ENCODE measurements around the gene SDHB. TPM values are rescaled to one million over a fixed set of nuclear protein-coding genes. Genes with fewer than 3 reads are reported as not detected.

SDHB gene
- total and polyA plus RNA-seq, 12 donors: 52.3 to 243 (median 152) TPM

DNA sequence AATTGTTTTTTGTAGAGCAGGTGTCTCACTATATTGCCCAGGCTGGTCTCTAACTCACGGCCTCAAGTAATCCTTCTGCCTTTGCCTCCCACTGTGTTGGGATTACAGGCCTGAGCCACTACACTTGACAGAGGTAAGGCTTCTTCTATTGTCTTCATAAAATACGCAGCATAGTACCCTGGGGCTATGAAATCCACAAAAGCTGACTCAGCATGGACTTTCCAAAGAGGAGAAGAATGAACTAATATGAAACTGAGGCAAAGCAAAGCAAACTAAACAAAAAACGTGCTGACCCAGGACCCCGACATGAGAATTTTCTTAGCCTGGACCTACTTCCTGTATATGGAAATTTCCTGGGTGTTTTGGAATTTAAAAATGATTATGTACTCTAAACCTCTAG lies 23.6 kb downstream of the SDHB start:
- no peak for DNase-seq
- H3K4me3 ChIP-seq: no peak overlapping the region
- H3K27ac ChIP-seq: no peak overlapping the region
- no peak for TF ChIP-seq POLR2A (IDR thresholded peaks at IDR 0.05)
- TF ChIP-seq, protein P1, sequence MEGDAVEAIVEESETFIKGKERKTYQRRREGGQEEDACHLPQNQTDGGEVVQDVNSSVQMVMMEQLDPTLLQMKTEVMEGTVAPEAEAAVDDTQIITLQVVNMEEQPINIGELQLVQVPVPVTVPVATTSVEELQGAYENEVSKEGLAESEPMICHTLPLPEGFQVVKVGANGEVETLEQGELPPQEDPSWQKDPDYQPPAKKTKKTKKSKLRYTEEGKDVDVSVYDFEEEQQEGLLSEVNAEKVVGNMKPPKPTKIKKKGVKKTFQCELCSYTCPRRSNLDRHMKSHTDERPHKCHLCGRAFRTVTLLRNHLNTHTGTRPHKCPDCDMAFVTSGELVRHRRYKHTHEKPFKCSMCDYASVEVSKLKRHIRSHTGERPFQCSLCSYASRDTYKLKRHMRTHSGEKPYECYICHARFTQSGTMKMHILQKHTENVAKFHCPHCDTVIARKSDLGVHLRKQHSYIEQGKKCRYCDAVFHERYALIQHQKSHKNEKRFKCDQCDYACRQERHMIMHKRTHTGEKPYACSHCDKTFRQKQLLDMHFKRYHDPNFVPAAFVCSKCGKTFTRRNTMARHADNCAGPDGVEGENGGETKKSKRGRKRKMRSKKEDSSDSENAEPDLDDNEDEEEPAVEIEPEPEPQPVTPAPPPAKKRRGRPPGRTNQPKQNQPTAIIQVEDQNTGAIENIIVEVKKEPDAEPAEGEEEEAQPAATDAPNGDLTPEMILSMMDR (IDR thresholded peaks at IDR 0.05): no peak
- no peaks in the 10 kb centered on the region for H3K4me1 ChIP-seq (replicated peaks in 1 of 2)
- H3K36me3 ChIP-seq (replicated peaks in 1 of 2): peaks cover 0 to 61% of the 10 kb centered on the region in 2 donors
- H3K27me3 ChIP-seq: no peaks in the 10 kb centered on the region
- intact Hi-C loops (cut with DNase I): no loop called here
- H3K9me3 ChIP-seq (replicated peaks in 1 of 3): no peaks in the 10 kb centered on the region
- 77 to 89% (median 83%) methylated on average over 4 of the region's 4 CpGs for whole genome bisulfite sequencing, 4 donors

DNA sequence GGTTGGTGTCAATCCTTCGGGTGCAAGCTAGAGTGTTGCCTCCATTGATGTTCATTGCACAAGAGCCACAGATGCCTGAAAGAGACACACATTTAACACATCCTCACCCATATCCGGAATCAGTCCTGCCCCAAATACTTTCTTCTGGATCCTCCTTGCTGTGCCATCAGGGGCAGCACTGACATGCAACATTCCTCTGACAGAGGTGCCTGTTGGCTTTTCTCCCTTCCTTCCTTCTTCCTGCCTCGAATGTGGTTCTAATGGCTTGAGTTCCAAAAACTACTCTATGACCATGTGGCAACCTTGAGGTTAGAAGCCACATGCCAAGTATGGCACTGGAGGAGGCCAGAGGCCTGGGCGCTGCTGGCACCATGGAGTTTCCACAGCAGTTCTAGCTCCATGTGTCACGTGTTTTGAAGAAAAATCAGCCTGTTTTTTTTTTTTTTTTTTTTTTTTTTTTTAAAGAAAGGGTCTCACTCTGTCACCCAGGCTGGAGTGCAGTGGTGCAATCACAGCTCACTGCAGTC lies 25.1 kb downstream of the SDHB start:
- H3K36me3 ChIP-seq (replicated peaks in 1 of 2): peaks cover 0 to 76% of the 10 kb centered on the region in 2 donors

DNA sequence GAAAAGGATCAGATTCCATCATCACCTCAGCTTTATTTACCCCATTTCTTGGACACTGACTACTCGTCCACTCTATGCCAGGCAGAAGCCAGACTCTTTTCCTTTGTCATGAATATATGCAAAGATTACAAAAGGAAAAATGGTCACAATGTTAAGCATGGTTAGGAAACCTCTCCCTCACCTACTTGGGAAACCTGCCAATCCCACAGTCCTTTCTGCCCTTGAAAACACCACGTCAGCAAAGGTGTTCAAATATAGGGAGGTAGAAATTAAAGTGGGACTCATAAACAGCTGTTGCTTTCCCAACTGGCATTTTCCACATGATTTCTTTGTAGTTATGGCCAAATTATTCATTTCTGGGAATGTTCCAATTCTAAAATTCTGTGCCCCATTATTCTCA lies 25.9 kb downstream of the SDHB start:
- no peak overlapping the region for H3K27ac ChIP-seq
- WGBS, 4 donors: 59 to 66% (median 60%) methylated on average over 2 of the region's 2 CpGs

More for the DNA sequence above, 25.1 kb downstream of the SDHB start:
- intact Hi-C loops (cut with DNase I): no loop called here
- no peaks in the 10 kb centered on the region for H3K27me3 ChIP-seq
- 59 to 73% (median 63%) methylated on average over 5 of the region's 5 CpGs for WGBS, 4 donors
- no peak for TF ChIP-seq POLR2A (IDR thresholded peaks at IDR 0.05)
- TF ChIP-seq, protein P1 (IDR thresholded peaks at IDR 0.05): no peak
- H3K27ac ChIP-seq: no peak overlapping the region
- H3K9me3 ChIP-seq (replicated peaks in 1 of 3): no peaks in the 10 kb centered on the region
- no peak overlapping the region for H3K4me3 ChIP-seq
- DNase-seq: peak in 2 of 7 donors; percentile 44 to 49
- no peaks in the 10 kb centered on the region for H3K4me1 ChIP-seq (replicated peaks in 1 of 2)

DNA sequence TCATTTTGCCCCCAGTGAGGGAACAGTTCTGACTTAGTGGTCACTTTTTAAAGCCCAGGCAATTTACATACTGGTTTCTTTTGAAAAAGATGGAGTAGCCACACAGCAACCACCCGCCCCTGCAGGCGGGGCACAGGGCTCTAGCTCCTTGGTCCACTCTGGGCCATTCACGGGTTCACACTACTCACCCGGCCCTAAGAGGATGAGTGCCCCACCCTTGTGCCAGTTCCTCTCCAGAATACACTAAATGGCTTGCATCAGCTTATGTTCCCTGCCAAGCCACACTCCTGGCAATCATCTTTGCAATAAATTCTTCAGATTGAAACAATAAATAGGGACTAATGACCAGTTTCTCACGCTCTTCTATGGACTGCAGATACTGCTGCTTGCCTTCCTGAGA lies 26.4 kb downstream of the SDHB start:
- no peaks in the 10 kb centered on the region for H3K27me3 ChIP-seq
- 75 to 78% (median 77%) methylated on average over 5 of the region's 5 CpGs for whole genome bisulfite sequencing, 4 donors
- no peaks in the 10 kb centered on the region for H3K9me3 ChIP-seq (replicated peaks in 1 of 3)
- no peaks in the 10 kb centered on the region for H3K4me1 ChIP-seq (replicated peaks in 1 of 2)
- no peak overlapping the region for H3K27ac ChIP-seq
- TF ChIP-seq, protein P1 (IDR thresholded peaks at IDR 0.05): no peak
- no peak for TF ChIP-seq POLR2A (IDR thresholded peaks at IDR 0.05)
- intact Hi-C loops (cut with DNase I): no loop called here
- H3K36me3 ChIP-seq (replicated peaks in 1 of 2): peaks cover 0 to 83% of the 10 kb centered on the region in 2 donors
- H3K4me3 ChIP-seq: no peak overlapping the region
- no peak for DNase-seq

More for the DNA sequence above, 25.9 kb downstream of the SDHB start:
- H3K9me3 ChIP-seq (replicated peaks in 1 of 3): no peaks in the 10 kb centered on the region
- intact Hi-C loops (cut with DNase I): no loop called here
- H3K27me3 ChIP-seq: no peaks in the 10 kb centered on the region
- DNase-seq: no peak
- no peak for TF ChIP-seq POLR2A (IDR thresholded peaks at IDR 0.05)
- TF ChIP-seq, protein P1 (IDR thresholded peaks at IDR 0.05): no peak
- no peak overlapping the region for H3K4me3 ChIP-seq
- no peaks in the 10 kb centered on the region for H3K4me1 ChIP-seq (replicated peaks in 1 of 2)
- H3K36me3 ChIP-seq (replicated peaks in 1 of 2): peaks cover 0 to 83% of the 10 kb centered on the region in 2 donors

Measured in adrenal gland (tissue), 12 donors.